Ishikawa (cell line): Measurements from ENCODE around the gene TCF7L2.

ENCODE experiments used
- CEBPB ChIP-seq: IDR thresholded peaks from 2 replicates; pipeline ENCODE4 v1.6.1; 2012
- CREB1 ChIP-seq: IDR thresholded peaks from 2 replicates; pipeline ENCODE4 v1.6.1; 2012; ENCODE audit warnings: low read depth
- EGR1 ChIP-seq: IDR thresholded peaks from 2 replicates; pipeline ENCODE4 v1.6.1; 2012
- EP300 ChIP-seq: IDR thresholded peaks from 2 replicates; pipeline ENCODE4 v1.6.1; 2012; ENCODE audit warnings: borderline replicate concordance
- FOXM1 ChIP-seq: IDR thresholded peaks from 2 replicates; pipeline ENCODE4 v1.6.1; 2012; ENCODE audit warnings: low read depth, borderline replicate concordance
- MAX ChIP-seq: IDR thresholded peaks from 2 replicates; pipeline ENCODE4 v1.6.1; 2012
- NFIC ChIP-seq: IDR thresholded peaks from 2 replicates; pipeline ENCODE4 v1.6.1; 2012
- RAD21 ChIP-seq: IDR thresholded peaks from 2 replicates; pipeline ENCODE4 v1.6.1; 2012; ENCODE audit warnings: low read depth
- REST ChIP-seq: IDR thresholded peaks from 2 replicates; pipeline ENCODE4 v1.6.1; 2012; ENCODE audit warnings: low read depth, mild to moderate bottlenecking
- TAF1 ChIP-seq: IDR thresholded peaks from 2 replicates; pipeline ENCODE4 v1.6.1; 2012; ENCODE audit warnings: low read depth, mild to moderate bottlenecking
- TCF12 ChIP-seq: IDR thresholded peaks from 2 replicates; pipeline ENCODE4 v1.6.1; 2012; ENCODE audit warnings: low read depth
- TEAD4 ChIP-seq: IDR thresholded peaks from 2 replicates; pipeline ENCODE4 v1.6.1; 2012

GRCh38 chr10:113069595-113069994 is 119.5 kb downstream of the TCF7L2 start:
- no peak for TF ChIP-seq NFIC
- no peak for TF ChIP-seq TAF1
- TF ChIP-seq EP300: no peak
- no peak for TF ChIP-seq REST
- no peak for TF ChIP-seq RAD21
- no peak for TF ChIP-seq TEAD4
- TF ChIP-seq TCF12: no peak
- TF ChIP-seq CREB1: no peak
- no peak for TF ChIP-seq MAX
- TF ChIP-seq FOXM1: no peak
- no peak for TF ChIP-seq EGR1
- TF ChIP-seq CEBPB: no peak
